Middle frontal gyrus (tissue), 1 donor: ENCODE results near the gene ASTN2.

Experiments
- DNase-seq: peaks from one replicate; pipeline ENCODE4 v3.0.0-alpha.2; 2015; ENCODE audit warnings: low spot score; ENCODE audit errors: extremely low spot score

Gene ASTN2

GRCh38 chr9:117415358-117415914 lies 579 bp upstream of the ASTN2 start:
- no peak for DNase-seq

- no peak for DNase-seq
Measured at GRCh38 chr9:117414220-117414905, 494 bp downstream of the ASTN2 start.

- no peak for DNase-seq
Measured at GRCh38 chr9:117413346-117414219, 1.3 kb downstream of the ASTN2 start.

GRCh38 chr9:117412841-117413240 lies 2.0 kb downstream of the ASTN2 start:
- no peak for DNase-seq

- DNase-seq, result no peak
Measured at GRCh38 chr9:117412006-117412715, 2.7 kb downstream of the ASTN2 start.

- peak; percentile 53 for DNase-seq
Measured at GRCh38 chr9:117411547-117411946, 3.3 kb downstream of the ASTN2 start.

- no peak for DNase-seq
Measured at GRCh38 chr9:117409321-117409720, 5.5 kb downstream of the ASTN2 start.

- no peak for DNase-seq
Measured at GRCh38 chr9:117407436-117408022, 7.3 kb downstream of the ASTN2 start.

GRCh38 chr9:117405950-117406705 lies 8.7 kb downstream of the ASTN2 start:
- DNase-seq, result no peak

- DNase-seq, result no peak
Measured at GRCh38 chr9:117403848-117404247, 11.0 kb downstream of the ASTN2 start.

- peak; percentile 36 for DNase-seq
Measured at GRCh38 chr9:117403403-117403811, 11.4 kb downstream of the ASTN2 start.

- DNase-seq, result no peak
Measured at GRCh38 chr9:117400171-117400570, 14.7 kb downstream of the ASTN2 start.

- no peak for DNase-seq
Measured at GRCh38 chr9:117395151-117395650, 19.7 kb downstream of the ASTN2 start.

GRCh38 chr9:117394655-117395054 lies 20.2 kb downstream of the ASTN2 start:
- no peak for DNase-seq

- no peak for DNase-seq
Measured at GRCh38 chr9:117392992-117393391, 21.9 kb downstream of the ASTN2 start.

- no peak for DNase-seq
Measured at GRCh38 chr9:117387422-117387821, 27.4 kb downstream of the ASTN2 start.

GRCh38 chr9:117379341-117379740 lies 35.5 kb downstream of the ASTN2 start:
- no peak for DNase-seq

GRCh38 chr9:117377046-117377445 lies 37.8 kb downstream of the ASTN2 start:
- DNase-seq, result no peak

GRCh38 chr9:117375956-117376355 lies 38.9 kb downstream of the ASTN2 start:
- no peak for DNase-seq

GRCh38 chr9:117374076-117374725 lies 40.7 kb downstream of the ASTN2 start:
- DNase-seq, result no peak
